Stomach (tissue), 4 donors: ENCODE measurements around the gene MYH6.

Experiments
- CTCF ChIP-seq, 7 experiments: fragments of 450-650 bp in 4 of 7; fragments of 200-600 bp in 3 of 7; sonication (generic) in 3 of 7; IDR thresholded peaks; one replicate each; pipeline ENCODE4 v1.5.1; 2016 to 2019; ENCODE audit warnings: antibody characterized with exemption in 7 of 7, control low read depth in 2 of 7, mild to moderate bottlenecking in 1 of 7
- POLR2A ChIP-seq, 4 donors: fragments of 450-650 bp; IDR thresholded peaks; one replicate each; pipeline ENCODE4 v1.6.1; 2016; ENCODE audit warnings: antibody characterized with exemption in 4 of 4, control low read depth in 2 of 4, mild to moderate bottlenecking in 1 of 4, moderate library complexity in 1 of 4
- POLR2AphosphoS5 ChIP-seq, 3 donors: sonication (generic); formaldehyde crosslinking; IDR thresholded peaks; one replicate each; pipeline ENCODE4 v1.6.1; 2016; ENCODE audit warnings: antibody characterized with exemption in 3 of 3

- TF ChIP-seq POLR2A (IDR thresholded peaks at IDR 0.05) (no peak), CTCF (IDR thresholded peaks at IDR 0.05) (no peak), POLR2AphosphoS5 (IDR thresholded peaks at IDR 0.05) (no peak)
These were observed 38.3 kb upstream of the MYH6 start for GRCh38 chr14:23446291-23446851.
